HG03095 (cell line): ENCODE results near the gene CHRDL2.
"Not testable (repeated sequence)": the region's sequence is repeated elsewhere in the genome, so short reads cannot be mapped to it uniquely, and the experiment has no call there.

Source experiments
- ATAC-seq: cut with Tn5 transposase; IDR thresholded peaks from one replicate; pipeline ENCODE4 v1.9.1; 2021; ENCODE audit warnings: moderate library complexity; ENCODE audit not compliant: unreplicated experiment

The CHRDL2 gene

GRCh38 chr11:74672956-74673692, 58.1 kb downstream of the CHRDL2 start:
- ATAC-seq = no peak

GRCh38 chr11:74672332-74672955, 58.8 kb downstream of the CHRDL2 start:
- no peak for ATAC-seq

GRCh38 chr11:74671520-74672196, 59.6 kb downstream of the CHRDL2 start:
- ATAC-seq = no peak

GRCh38 chr11:74670171-74670570, 61.1 kb downstream of the CHRDL2 start:
- no peak for ATAC-seq

GRCh38 chr11:74669211-74670160, 61.7 kb downstream of the CHRDL2 start:
- ATAC-seq = no peak

- ATAC-seq = no peak
These were observed 67.9 kb downstream of the CHRDL2 start for GRCh38 chr11:74663315-74663714.

GRCh38 chr11:74662487-74663103, 68.6 kb downstream of the CHRDL2 start:
- ATAC-seq = no peak

- ATAC-seq = not testable (repeated sequence)
These were observed 72.1 kb downstream of the CHRDL2 start for GRCh38 chr11:74659124-74659523.

- no peak for ATAC-seq
These were observed 76.2 kb downstream of the CHRDL2 start for GRCh38 chr11:74654976-74655375.

- ATAC-seq = no peak
These were observed 80.7 kb downstream of the CHRDL2 start for GRCh38 chr11:74650498-74650897.

GRCh38 chr11:74648894-74649293, 82.3 kb downstream of the CHRDL2 start:
- ATAC-seq = no peak

GRCh38 chr11:74647831-74648230, 83.4 kb downstream of the CHRDL2 start:
- ATAC-seq = no peak

GRCh38 chr11:74647404-74647803, 83.8 kb downstream of the CHRDL2 start:
- no peak for ATAC-seq

GRCh38 chr11:74646954-74647353, 84.3 kb downstream of the CHRDL2 start:
- ATAC-seq = no peak
